ENCODE results near the gene MEI4. TPM values are rescaled to one million over a fixed set of nuclear protein-coding genes. Genes with fewer than 3 reads are reported as not detected.

The MEI4 gene
- total and polyA plus RNA-seq, 7 donors, result not detected

DNA sequence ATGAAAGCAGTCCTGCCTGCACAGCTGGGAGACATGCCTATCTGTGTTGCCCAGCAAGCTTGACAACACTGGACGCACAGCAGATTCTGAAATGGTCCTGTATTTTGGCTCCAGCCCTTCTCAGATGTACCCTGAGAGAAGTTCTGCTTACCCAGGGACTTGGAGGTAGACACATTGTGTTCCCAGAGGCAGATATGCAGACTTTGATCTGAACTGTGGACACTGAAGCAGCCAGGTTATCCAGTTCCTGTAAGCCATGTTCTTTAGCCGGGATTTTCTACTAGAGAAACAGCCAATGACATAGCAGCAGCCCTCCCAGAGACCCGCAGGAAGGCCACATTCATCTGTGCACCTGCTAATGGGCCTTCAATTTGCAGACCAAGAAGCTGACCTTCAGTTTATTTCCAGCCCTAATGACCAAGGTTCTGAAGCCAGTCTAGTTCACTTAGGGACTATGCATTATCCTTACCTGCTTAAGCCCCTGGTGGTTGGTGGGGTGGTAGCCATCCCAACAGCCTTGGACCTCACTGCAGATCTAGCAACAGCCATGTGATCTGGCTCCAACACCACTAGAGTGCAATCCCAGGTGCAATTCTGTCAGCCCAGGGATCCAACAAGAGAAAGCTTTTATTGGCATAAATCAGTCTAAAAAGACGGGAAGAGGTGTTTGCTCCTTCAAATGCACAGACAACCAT lies 134.2 kb downstream of the MEI4 start:
- no peak for DNase-seq
- no peak overlapping the region for H3K4me3 ChIP-seq
- H3K27ac ChIP-seq, result no peak overlapping the region
- intact Hi-C loops (cut with DNase I), result no loop called here
- H3K27me3 ChIP-seq, result no peaks in the 10 kb centered on the region
- no peaks in the 10 kb centered on the region for H3K36me3 ChIP-seq
- TF ChIP-seq, protein P1, sequence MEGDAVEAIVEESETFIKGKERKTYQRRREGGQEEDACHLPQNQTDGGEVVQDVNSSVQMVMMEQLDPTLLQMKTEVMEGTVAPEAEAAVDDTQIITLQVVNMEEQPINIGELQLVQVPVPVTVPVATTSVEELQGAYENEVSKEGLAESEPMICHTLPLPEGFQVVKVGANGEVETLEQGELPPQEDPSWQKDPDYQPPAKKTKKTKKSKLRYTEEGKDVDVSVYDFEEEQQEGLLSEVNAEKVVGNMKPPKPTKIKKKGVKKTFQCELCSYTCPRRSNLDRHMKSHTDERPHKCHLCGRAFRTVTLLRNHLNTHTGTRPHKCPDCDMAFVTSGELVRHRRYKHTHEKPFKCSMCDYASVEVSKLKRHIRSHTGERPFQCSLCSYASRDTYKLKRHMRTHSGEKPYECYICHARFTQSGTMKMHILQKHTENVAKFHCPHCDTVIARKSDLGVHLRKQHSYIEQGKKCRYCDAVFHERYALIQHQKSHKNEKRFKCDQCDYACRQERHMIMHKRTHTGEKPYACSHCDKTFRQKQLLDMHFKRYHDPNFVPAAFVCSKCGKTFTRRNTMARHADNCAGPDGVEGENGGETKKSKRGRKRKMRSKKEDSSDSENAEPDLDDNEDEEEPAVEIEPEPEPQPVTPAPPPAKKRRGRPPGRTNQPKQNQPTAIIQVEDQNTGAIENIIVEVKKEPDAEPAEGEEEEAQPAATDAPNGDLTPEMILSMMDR (IDR thresholded peaks at IDR 0.05), result no peak
- TF ChIP-seq POLR2AphosphoS5 (IDR thresholded peaks at IDR 0.05) (no peak), POLR2A (IDR thresholded peaks at IDR 0.05) (no peak), EP300 (IDR thresholded peaks at IDR 0.05) (no peak)
- WGBS, 2 donors, result 89 to 91% methylated on average over 4 of the region's 4 CpGs
- no peaks in the 10 kb centered on the region for H3K9me3 ChIP-seq
- H3K4me1 ChIP-seq, result no peaks in the 10 kb centered on the region

- Histone ChIP-seq H3K27ac (no peak overlapping the region), H3K4me3 (no peak overlapping the region), H3K36me3 (no peaks in the 10 kb centered on the region), H3K4me1 (no peaks in the 10 kb centered on the region), H3K27me3 (no peaks in the 10 kb centered on the region), H3K9me3 (peaks cover 0 to 7% (median 0%) of the 10 kb centered on the region in 4 donors)
- no peak for TF ChIP-seq EP300 (IDR thresholded peaks at IDR 0.05)
- TF ChIP-seq, protein P1 (IDR thresholded peaks at IDR 0.05), result no peak
- TF ChIP-seq POLR2A (IDR thresholded peaks at IDR 0.05), result no peak
- TF ChIP-seq POLR2AphosphoS5 (IDR thresholded peaks at IDR 0.05), result no peak
- no peak for DNase-seq
- WGBS, 2 donors, result 59 to 87% methylated on average over 6 of the region's 6 CpGs
- intact Hi-C loops (cut with DNase I), result no loop called here
These were observed 144.3 kb downstream of the MEI4 start for GRCh38 chr6:77796824-77797809.

- Histone ChIP-seq H3K36me3 (no peaks in the 10 kb centered on the region), H3K4me3 (no peak overlapping the region), H3K27me3 (no peaks in the 10 kb centered on the region), H3K27ac (no peak overlapping the region), H3K9me3 (no peaks in the 10 kb centered on the region), H3K4me1 (no peaks in the 10 kb centered on the region)
- no peak for DNase-seq
- 51 to 87% methylated on average over 1 of the region's 1 CpG for WGBS, 2 donors
- TF ChIP-seq, protein P1 (IDR thresholded peaks at IDR 0.05), result no peak
- TF ChIP-seq POLR2A (IDR thresholded peaks at IDR 0.05) (no peak), POLR2AphosphoS5 (IDR thresholded peaks at IDR 0.05) (no peak), EP300 (IDR thresholded peaks at IDR 0.05) (no peak)
- intact Hi-C loops (cut with DNase I), result no loop called here
These were observed 159.5 kb downstream of the MEI4 start for GRCh38 chr6:77812304-77812703.

DNA sequence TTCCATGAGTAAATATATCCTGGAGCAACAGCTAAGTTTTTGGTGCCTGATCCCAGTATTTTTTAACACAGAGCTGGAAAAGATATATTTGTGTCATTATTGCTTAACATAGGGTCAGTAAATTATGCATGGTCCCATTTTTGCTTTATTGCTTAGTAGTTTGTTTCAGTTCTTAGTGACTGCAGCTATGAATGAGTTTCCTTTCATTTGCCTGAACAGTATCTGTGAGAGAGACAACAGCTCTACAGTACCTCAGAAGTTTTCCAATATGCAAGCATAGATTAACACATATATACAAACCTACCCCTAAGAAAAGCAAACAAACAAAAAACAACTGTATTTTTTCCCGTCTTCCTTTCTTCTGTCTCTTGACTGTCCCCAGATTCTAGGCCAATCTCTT lies 160.3 kb downstream of the MEI4 start:
- Histone ChIP-seq H3K27ac (no peak overlapping the region), H3K27me3 (no peaks in the 10 kb centered on the region), H3K9me3 (no peaks in the 10 kb centered on the region), H3K36me3 (no peaks in the 10 kb centered on the region), H3K4me1 (no peaks in the 10 kb centered on the region), H3K4me3 (no peak overlapping the region)
- 90 to 92% methylated on average over 1 of the region's 1 CpG for WGBS, 2 donors
- intact Hi-C loops (cut with DNase I), result no loop called here
- TF ChIP-seq, protein P1 (IDR thresholded peaks at IDR 0.05), result no peak
- TF ChIP-seq EP300 (IDR thresholded peaks at IDR 0.05) (no peak), POLR2A (IDR thresholded peaks at IDR 0.05) (no peak), POLR2AphosphoS5 (IDR thresholded peaks at IDR 0.05) (no peak)
- no peak for DNase-seq
